ENCODE data around the gene TNFRSF21.

DNA sequence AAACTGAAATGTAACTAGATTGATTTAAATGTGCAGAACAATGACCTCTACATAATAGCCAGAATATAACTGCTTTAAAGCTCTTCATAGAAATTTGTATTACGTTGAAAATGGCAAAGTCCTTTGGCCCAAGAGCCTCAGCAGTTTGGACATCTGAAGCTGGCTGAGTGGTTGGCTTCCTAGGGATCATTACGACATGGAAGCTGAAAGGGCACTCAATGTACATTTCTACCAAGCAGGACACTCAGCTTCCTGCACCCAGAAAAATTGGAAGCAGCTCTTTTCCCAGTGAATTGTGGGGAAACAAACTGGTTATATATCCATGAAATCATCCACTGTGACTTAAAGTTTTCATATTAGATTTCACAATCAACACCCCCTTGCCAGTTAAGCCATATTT lies 40.2 kb upstream of the TNFRSF21 start:
- TF ChIP-seq CTCF (IDR thresholded peaks at IDR 0.05) (no peak), POLR2A (IDR thresholded peaks at IDR 0.05) (no peak)

All from prostate gland (tissue), 2 donors.